ENCODE results near the gene DNAJC10. TPM values are rescaled to one million over a fixed set of nuclear protein-coding genes. Genes with fewer than 3 reads are reported as not detected.

DNAJC10 gene
- total RNA-seq, 2 experiments from 2014 or later = 117 to 227 TPM

DNA sequence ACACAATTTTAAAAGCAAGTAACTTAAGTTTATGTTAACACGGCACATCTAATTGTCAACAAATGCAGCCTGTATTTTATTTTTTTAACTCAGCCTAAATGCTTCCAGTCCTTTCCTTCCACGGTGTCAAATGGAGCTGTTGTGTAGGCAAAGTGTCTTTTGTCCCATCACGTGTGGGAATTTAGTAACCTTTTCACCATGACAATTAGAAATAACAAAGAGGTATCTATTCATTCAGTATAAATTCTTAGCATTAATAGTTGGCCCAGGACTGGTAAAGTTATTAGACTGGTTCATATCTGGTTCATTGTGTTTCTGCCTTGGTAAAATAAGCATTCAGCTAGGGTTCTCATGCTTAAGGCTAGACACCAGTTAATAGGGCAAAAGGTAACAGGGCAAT lies 102.4 kb downstream of the DNAJC10 start:
- Histone ChIP-seq H3K9me2 (ENCODE audit: insufficient read depth, low read length) (no peaks in the 10 kb centered on the region), H3K4me1 (ENCODE audit: insufficient read depth, low read length, poor library complexity, severe bottlenecking) (no peaks in the 10 kb centered on the region), H3K9me3 (ENCODE audit: low read length) (no peaks in the 10 kb centered on the region), H3K4me2 (ENCODE audit: low read length) (no peak overlapping the region), H4K20me1 (ENCODE audit: insufficient read depth, low read length) (no peaks in the 10 kb centered on the region), H3K36me3 (ENCODE audit: insufficient read depth, low read length) (no peaks in the 10 kb centered on the region), H3K79me2 (ENCODE audit: insufficient read depth, low read depth, low read length) (no peaks in the 10 kb centered on the region), H2AFZ (ENCODE audit: low read length) (peak overlapping the region; percentile 18; the same call in 1 of the 2 replicates), H3K27ac (ENCODE audit: low read depth, low read length, poor library complexity, severe bottlenecking) (no peak overlapping the region), H3K4me3 (ENCODE audit: low read depth, low read length, poor library complexity, severe bottlenecking) (no peak overlapping the region)
- CTCF ChIA-PET (ENCODE audit: unreplicated experiment) = no interaction called here
- no TSS peak for BruUV-seq (replicated peaks)
- POLR2A ChIA-PET = interaction anchor here (0.7 to 1.9 kb wide), 4 partner anchors 8 to 16 kb away, joined by 3 to 7 read pairs (median 3); no protein-coding TSS in a partner anchor
- TF ChIP-seq CTCF (conservative IDR thresholded peaks at IDR 0.05; ENCODE audit: low read length) = no peak
- DNase-seq (ENCODE audit: low spot score) = no peak
- intact Hi-C loops (cut with micrococcal nuclease; ENCODE audit: unreplicated experiment) = no loop called here

DNA sequence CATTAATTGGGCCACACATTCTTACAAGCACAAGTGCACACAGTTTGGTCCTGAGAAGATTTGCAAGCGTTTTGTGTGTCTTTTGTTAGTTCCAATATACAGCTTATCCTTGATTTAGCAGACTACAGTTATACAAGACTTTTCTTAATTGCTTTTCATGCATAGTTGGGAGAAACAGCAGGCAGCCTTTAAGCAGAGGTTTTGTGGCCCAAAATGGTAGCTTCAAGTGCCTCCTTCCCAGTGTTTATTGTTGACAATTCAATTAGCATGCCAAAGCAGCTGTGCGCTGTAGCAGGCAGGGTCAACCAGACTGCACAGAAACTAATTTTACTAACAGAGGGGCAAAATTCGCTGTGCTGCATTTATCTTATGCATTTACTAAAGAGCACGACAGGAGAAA lies 102.9 kb downstream of the DNAJC10 start:
- no peaks in the 10 kb centered on the region for H4K20me1 ChIP-seq (ENCODE audit: insufficient read depth, low read length)
- BruUV-seq (replicated peaks) = no TSS peak
- no peak overlapping the region for H3K27ac ChIP-seq (ENCODE audit: low read depth, low read length, poor library complexity, severe bottlenecking)
- H3K79me2 ChIP-seq (ENCODE audit: insufficient read depth, low read depth, low read length) = no peaks in the 10 kb centered on the region
- ChIA-PET CTCF (ENCODE audit: unreplicated experiment) (no interaction called here), POLR2A (interaction anchor here (0.6 to 1.9 kb wide), 6 partner anchors 11 to 299 kb away, joined by 3 to 7 read pairs (median 3); no protein-coding TSS in a partner anchor)
- peak overlapping the region; percentile 18; the same call in 1 of the 2 replicates for H2AFZ ChIP-seq (ENCODE audit: low read length)
- no peak overlapping the region for H3K4me3 ChIP-seq (ENCODE audit: low read depth, low read length, poor library complexity, severe bottlenecking)
- no peaks in the 10 kb centered on the region for H3K9me2 ChIP-seq (ENCODE audit: insufficient read depth, low read length)
- no peaks in the 10 kb centered on the region for H3K36me3 ChIP-seq (ENCODE audit: insufficient read depth, low read length)
- no peak for TF ChIP-seq EZH2phosphoT487 (IDR thresholded peaks at IDR 0.05; ENCODE audit: borderline replicate concordance, low read depth, low read length)
- TF ChIP-seq CTCF (conservative IDR thresholded peaks at IDR 0.05; ENCODE audit: low read length) = no peak
- intact Hi-C loops (cut with micrococcal nuclease; ENCODE audit: unreplicated experiment) = no loop called here
- no peaks in the 10 kb centered on the region for H3K9me3 ChIP-seq (ENCODE audit: low read length)
- no peak overlapping the region for H3K4me2 ChIP-seq (ENCODE audit: low read length)
- DNase-seq (ENCODE audit: low spot score) = no peak
- no peaks in the 10 kb centered on the region for H3K4me1 ChIP-seq (ENCODE audit: insufficient read depth, low read length, poor library complexity, severe bottlenecking)

DNA sequence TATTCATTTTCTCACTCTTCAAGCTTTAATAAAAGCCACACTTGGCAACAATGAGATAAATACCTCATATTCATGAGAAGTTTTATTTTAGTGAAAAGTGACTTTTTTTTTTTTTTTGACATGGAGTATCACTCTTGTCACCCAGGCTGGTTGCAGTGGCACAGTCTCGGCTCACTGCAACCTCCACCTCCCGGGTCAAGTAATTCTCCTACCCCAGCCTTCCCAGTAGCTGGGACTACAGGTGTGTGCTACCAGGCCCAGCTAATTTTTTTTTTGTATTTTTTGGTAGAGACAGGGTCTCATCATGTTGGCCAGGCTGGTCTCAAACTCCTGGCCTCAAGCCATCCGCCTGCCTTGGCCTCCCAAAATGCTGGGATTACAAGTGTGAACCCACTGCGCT lies 103.4 kb downstream of the DNAJC10 start:
- BruUV-seq (replicated peaks) = no TSS peak
- H4K20me1 ChIP-seq (ENCODE audit: insufficient read depth, low read length) = no peaks in the 10 kb centered on the region
- ChIA-PET POLR2A (interaction anchor here (0.6 to 1.9 kb wide), 5 partner anchors 10 to 299 kb away, joined by 3 to 7 read pairs (median 3); no protein-coding TSS in a partner anchor), CTCF (ENCODE audit: unreplicated experiment) (no interaction called here)
- H2AFZ ChIP-seq (ENCODE audit: low read length) = peak overlapping the region; percentile 18; the same call in 1 of the 2 replicates
- H3K4me3 ChIP-seq (ENCODE audit: low read depth, low read length, poor library complexity, severe bottlenecking) = no peak overlapping the region
- DNase-seq (ENCODE audit: low spot score) = no peak
- no peaks in the 10 kb centered on the region for H3K4me1 ChIP-seq (ENCODE audit: insufficient read depth, low read length, poor library complexity, severe bottlenecking)
- TF ChIP-seq CTCF (conservative IDR thresholded peaks at IDR 0.05; ENCODE audit: low read length) (no peak), EZH2phosphoT487 (IDR thresholded peaks at IDR 0.05; ENCODE audit: borderline replicate concordance, low read depth, low read length) (no peak)
- H3K79me2 ChIP-seq (ENCODE audit: insufficient read depth, low read depth, low read length) = no peaks in the 10 kb centered on the region
- no peaks in the 10 kb centered on the region for H3K36me3 ChIP-seq (ENCODE audit: insufficient read depth, low read length)
- no peak overlapping the region for H3K27ac ChIP-seq (ENCODE audit: low read depth, low read length, poor library complexity, severe bottlenecking)
- intact Hi-C loops (cut with micrococcal nuclease; ENCODE audit: unreplicated experiment) = no loop called here
- H3K9me2 ChIP-seq (ENCODE audit: insufficient read depth, low read length) = no peaks in the 10 kb centered on the region
- H3K9me3 ChIP-seq (ENCODE audit: low read length) = no peaks in the 10 kb centered on the region
- H3K4me2 ChIP-seq (ENCODE audit: low read length) = no peak overlapping the region
